HL-60/S4 (cell line): ENCODE measurements around the gene DLGAP3.

ENCODE experiments used
- in situ Hi-C: fragments of 300-500 bp; cut with MboI; formaldehyde crosslinking; loops from 2 replicates; pipeline ENCODE4 v1.14.3; 2022; ENCODE audit warnings: low sequenced_read_pairs

Gene DLGAP3

DNA sequence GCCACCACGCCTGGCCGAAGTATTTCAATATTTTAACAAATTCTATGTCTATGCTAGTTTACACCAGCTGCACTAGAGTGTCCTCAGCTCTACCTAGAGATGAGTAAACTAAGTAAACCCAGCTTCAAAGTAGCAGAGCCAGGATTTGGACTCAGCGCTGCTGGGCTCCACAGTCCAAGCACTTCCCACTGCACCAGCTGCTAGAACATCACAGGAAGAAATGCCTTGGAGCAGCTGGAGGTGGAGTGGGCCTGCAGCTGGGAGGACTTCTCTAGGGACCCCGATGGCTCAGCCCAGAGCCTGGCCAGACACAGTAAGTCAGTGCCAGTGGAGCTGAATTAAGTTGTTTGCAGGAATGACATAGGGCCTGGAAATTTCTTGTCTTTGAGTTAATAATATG is 59.7 kb downstream of the DLGAP3 start:
- in situ Hi-C loops, result no loop called here

- in situ Hi-C loops, result no loop called here
Observed at GRCh38 chr1:34868230-34869049, 61.0 kb downstream of the DLGAP3 start.

DNA sequence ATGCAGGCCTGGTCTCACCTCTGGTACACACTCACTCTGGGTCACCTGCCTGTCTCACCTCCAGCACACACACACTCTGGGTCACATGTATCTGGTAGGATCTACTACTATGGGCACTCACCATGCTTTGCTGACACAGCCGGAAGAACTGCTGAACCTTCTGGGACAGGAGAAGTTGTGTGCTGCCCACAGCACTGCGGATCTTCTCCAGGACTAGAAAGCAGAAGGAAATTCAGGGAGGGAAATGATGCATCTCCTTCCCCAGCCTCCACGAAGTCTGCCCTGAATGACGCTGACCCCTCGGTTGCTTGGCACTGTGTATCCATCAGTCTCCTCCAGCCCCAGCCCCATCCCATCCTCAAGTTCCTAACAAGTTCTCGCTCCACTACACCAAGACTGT is 62.0 kb downstream of the DLGAP3 start:
- in situ Hi-C loops, result no loop called here

DNA sequence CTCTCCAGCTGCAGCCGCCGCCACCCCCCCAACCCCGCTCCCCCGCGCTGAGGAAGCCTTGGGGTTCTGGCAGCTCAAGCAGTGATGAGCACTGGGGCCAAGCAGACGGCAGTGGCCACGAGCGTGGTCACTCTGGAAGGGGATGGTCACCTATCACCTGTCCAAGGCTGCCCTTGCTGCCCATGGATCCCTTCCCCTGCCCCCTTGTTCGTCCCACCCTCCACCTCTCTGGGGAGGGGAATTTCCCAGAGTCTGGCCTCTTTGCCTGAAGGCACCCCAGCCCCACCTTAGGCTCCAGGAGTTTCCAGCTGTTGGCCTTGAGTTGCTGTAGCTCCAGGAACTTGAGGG is 62.7 kb downstream of the DLGAP3 start:
- in situ Hi-C loops, result no loop called here

- in situ Hi-C loops, result no loop called here
Observed at GRCh38 chr1:34865981-34866761, 63.3 kb downstream of the DLGAP3 start.

DNA sequence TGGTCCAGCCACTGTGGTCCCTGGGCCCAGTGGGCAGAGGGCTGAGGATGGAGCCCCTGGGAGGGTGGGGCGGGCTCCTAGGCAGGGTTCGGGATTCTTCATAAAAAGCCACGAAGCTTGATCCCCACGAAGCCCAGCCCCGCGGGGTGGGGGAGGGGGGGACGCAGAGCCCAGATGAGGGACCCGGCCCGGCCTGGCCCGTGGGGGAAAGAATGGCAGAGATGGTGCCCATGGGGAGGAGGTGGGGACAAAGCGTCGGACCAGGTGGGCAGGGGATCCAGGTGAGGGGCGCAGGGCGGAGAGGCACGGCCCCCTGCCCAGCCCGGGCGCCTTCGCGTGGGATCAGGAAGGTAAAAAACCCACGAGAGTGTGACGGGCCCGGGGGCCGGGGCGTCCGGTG is 63.9 kb downstream of the DLGAP3 start:
- in situ Hi-C loops, result no loop called here

DNA sequence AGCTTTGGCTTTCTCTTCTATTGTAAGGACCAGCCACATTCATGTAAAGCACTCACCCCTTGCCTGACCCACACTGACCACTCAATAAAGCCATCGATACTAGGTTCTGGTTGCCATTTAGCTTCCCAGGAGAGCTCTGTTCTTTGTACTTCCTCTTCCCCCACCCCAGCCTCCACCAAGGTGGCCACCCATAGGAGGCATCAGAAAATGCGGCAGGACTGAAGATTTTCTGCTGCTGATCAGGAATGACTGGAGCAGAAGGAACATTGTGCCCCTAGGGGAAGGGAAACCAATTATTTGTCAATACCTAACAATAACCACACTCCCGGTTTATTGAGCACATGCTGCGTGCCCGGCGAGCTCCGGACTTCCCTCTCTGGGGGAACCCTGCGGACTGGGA is 64.7 kb downstream of the DLGAP3 start:
- in situ Hi-C loops, result no loop called here

DNA sequence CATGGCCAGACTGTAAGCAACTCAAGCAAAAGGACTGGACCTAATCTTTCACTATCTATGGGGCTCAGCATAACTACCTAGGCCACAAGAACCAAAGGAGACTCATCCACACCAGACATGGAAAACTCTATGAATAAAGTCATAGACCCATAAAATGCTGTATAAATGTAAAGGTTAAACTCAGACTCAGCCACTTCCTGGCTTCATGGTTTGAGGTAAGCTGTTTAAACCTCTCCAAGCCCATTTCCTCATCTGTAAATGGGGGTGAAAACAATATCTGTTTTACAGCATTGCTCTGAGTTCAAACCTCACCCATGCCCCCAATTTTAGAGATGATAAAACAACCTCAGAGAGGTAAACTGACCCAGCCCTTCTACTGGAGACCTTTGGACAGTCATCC is 65.9 kb downstream of the DLGAP3 start:
- in situ Hi-C loops, result no loop called here

DNA sequence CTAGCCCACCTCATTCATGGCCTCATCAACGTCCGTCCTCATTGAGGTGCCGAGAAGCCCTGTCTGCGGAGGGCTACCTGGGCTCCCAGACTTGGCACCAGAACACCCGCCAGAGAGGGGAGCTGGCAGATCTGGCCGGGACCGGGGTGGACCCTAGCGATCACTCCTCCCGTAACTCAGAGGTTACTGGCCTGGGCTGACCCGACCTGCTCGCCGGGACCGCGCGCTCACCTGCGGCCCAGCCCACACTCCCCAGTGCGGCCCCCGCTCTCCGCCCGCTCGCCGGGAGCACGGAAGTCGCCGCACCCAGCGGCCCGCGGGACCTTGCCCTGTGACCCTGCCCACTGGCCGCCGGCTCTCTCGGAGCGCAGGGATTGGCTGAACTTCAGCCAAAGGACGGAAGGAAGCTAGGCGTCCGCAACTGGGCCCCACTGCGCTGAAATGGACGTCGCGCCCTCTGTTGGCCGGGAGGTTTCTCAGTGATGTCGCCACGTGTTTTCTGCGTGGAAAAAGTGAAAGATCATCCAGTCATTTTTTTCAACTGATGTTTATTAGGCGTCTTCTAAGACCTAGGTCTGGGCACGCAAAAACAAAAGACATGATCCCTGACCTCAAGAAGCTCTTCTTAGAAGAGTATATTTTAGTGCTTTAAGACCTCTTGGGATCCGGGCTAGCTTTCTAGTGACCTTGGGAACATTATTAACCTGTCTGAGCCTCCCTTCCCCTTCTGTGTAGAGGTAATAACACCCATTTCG is 69.8 kb downstream of the DLGAP3 start, which contains the start of gene SMIM12:
Gene SMIM12 (minus strand): TSS at position 304 of the 755 bp plus-strand sequence. CDS start 3,772 bp downstream, outside the sequence.
- in situ Hi-C loops, result no loop called here

DNA sequence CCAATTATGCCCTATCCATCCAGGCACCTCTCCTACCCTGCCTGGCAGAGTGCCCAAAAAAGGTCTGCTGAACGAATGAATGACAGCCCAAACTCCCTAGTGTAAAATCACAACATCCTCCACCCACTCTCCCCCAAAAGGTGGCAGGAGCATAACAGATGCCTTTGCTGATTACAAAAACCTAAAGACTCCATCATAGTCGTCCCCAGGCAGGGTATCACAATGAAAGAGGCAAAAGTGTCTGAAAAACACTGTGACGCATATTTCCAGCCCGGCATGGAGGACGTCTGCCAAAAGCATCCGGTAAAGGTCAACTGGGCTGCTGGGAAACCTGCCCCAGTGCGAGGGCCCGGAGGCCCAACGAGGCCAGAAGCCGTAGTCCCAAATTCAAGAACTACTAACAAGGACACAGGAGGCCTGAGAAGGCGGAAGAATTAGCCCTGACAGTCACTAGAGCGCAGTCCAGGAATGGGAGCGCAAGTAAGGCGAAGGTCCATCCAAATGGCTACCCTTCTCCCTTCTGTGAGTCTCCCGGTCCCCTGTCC is 70.5 kb downstream of the DLGAP3 start:
- in situ Hi-C loops, result no loop called here

DNA sequence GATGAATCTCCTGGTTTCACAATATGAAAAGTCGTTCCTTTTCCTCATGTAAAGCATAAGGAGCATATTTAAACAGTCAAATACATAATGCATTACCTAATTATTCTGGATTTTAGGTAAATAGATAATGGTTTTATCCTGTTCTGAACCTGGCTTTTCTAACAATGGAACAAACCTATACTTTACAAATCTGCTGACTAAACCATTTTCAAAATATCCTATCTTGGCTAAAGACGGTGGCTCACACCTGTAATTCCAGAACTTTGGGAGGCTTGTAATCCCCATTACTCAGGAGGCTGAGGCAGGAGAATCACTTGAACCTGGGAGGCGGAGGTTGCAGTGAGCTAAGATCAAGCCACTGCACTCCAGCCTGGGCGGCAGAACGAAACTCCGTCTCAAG is 72.8 kb downstream of the DLGAP3 start:
- in situ Hi-C loops, result no loop called here

DNA sequence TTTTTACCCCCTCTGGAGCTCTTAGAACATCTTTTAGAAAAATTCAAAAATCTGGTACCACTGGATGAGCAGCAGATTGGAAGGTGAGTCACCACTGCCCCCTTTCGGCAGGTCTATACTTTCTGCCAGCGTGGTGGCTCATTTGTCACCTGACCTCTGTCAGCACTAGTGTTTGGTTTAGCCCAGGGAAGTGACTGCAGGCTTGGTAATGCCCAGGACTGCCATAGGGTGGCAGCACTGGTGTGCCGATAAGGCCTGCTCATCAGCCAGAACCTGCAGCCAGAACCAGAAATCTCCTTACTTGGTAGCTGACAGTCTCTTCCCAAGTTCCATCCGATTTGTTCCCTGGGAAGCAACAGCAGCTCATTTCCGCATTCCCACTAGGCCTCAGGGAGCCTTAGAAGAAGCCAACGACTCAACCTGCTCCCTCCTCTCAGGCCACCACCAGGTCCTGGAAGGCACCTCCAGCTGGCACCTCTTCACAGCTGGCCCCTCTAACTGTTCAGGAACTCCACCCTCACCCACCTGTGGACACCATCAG is 76.7 kb downstream of the DLGAP3 start:
- in situ Hi-C loops, result no loop called here

- in situ Hi-C loops, result no loop called here
Observed at GRCh38 chr1:34851431-34852105, 77.9 kb downstream of the DLGAP3 start.

DNA sequence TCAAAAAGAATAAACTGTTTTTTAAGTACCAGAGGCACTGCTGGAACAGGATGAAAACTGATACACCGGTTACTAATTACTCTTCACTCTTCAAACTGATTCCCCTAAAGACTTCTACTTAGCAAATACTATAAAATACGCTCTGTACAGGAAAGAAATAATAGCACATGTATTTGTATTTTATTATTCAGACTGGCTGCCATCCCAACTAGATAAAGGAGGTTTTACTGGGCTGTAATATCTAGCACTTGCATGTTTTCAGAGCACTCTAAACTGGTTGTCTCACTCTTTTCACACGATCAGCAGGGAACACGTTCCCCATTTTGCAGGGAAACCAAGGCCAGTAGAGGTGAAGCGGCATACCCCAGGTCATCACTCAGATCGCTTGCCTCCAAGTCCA is 79.1 kb downstream of the DLGAP3 start:
- in situ Hi-C loops, result no loop called here

- in situ Hi-C loops, result no loop called here
Observed at GRCh38 chr1:34847094-34847493, 82.4 kb downstream of the DLGAP3 start.

DNA sequence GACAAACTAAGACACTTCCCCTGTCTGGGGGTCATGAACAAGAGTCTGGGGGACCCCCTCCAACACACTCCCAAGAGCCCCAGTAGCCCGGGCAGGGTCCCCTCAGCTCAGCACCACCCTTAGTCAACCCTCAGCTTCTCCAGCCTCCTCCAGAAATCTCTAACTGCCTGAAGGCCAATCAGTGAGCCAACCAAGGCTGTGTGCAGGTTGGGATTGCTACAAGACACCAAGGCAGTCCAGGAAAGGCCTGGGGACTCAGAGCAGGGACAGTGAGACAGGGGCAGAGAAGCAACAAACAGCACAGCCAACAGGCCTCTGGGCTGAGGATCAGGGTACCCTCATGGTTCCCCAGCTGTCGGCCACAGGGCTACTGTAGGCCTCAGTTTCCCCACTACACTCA is 83.2 kb downstream of the DLGAP3 start:
- in situ Hi-C loops, result no loop called here

- in situ Hi-C loops, result no loop called here
Observed at GRCh38 chr1:34845131-34845901, 84.1 kb downstream of the DLGAP3 start.

DNA sequence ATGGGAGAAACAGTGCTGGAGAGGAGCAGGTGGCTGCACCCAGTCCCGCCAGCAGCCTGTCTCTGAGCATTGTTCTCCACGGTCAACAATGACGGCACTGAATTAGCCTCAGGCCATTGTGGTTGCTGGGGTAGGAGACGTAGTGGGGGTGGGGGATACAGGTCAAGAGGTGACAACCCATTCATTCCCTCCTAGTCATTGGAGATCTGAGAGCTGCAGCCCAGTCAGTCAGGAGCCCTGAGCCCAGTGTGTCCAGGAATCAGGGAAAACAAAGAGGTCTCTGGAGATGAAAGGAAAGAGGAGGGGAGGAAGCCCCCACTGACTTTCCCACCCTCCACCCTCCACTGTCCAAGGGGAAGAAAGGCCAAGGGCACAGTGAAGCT is 85.2 kb downstream of the DLGAP3 start:
- in situ Hi-C loops, result no loop called here

GRCh38 chr1:34843392-34844251 is 85.8 kb downstream of the DLGAP3 start:
- in situ Hi-C loops, result no loop called here
